ENCODE measurements around the gene ZNF669.
A peak's percentile ranks its signal among the peaks of the same experiment; 100 is the strongest.

ZNF669 gene

DNA sequence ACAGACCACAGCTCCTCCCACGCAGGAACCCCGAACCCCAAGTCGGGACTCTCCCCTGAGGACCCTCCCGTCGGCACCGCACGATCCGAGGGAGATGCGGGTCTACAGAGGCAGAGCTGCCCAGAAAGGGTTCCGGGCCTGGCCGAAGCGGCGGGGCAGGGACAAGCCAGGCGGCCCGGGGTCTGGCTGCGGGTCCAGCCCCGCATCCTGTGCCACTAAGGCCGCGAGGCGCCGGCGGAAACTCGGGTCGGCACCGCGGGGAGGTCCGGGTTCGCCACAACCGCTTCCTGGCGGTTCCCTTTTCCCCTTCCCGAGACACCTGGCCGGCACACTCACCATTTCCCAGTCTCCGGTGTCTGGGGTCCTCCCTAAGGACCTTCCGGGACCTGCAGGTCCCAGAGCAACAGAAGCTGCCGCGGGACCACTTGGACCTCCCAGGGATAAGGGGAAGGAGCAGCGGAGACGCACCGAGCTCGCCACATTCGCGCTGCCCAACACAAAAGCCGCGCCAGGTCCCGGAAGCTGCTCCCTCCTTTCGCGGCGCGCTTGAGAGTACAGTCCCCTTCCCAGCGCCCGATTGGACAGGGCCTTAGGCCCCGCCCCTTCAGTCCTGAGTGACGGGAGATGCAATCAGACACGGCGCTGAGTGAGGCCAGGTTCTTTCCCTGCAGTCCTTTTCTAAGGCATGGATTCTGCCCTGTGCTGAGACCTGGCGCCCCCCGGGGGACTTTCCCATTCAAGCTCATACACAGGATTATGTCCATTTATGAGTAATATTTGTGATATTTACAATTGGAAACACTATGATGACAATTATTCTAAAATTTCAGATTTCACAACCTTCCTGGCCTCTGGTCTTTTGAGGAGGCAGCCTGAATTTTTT lies 25.7 kb downstream of the ZNF669 start, which contains the start of gene ZNF670:
TSS of gene ZNF670 (minus strand) at position 554 of the 883 bp plus-strand sequence. CDS start at position 339, 215 bp downstream.
- Histone ChIP-seq H3K4me3 (replicated peaks; ENCODE audit: insufficient read depth, low read length) (peak within 1 kb of the TSS; percentile 88), H3K27me3 (ENCODE audit: insufficient read depth, poor library complexity, severe bottlenecking) (no peaks in the 10 kb centered on the region), H3K27ac (replicated peaks) (peak within 1 kb of the TSS; percentile 84)
- TF ChIP-seq, protein P1, sequence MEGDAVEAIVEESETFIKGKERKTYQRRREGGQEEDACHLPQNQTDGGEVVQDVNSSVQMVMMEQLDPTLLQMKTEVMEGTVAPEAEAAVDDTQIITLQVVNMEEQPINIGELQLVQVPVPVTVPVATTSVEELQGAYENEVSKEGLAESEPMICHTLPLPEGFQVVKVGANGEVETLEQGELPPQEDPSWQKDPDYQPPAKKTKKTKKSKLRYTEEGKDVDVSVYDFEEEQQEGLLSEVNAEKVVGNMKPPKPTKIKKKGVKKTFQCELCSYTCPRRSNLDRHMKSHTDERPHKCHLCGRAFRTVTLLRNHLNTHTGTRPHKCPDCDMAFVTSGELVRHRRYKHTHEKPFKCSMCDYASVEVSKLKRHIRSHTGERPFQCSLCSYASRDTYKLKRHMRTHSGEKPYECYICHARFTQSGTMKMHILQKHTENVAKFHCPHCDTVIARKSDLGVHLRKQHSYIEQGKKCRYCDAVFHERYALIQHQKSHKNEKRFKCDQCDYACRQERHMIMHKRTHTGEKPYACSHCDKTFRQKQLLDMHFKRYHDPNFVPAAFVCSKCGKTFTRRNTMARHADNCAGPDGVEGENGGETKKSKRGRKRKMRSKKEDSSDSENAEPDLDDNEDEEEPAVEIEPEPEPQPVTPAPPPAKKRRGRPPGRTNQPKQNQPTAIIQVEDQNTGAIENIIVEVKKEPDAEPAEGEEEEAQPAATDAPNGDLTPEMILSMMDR (IDR thresholded peaks at IDR 0.05; ENCODE audit: insufficient read depth, low read length): no peak
- TF ChIP-seq SPI1 (IDR thresholded peaks at IDR 0.05; ENCODE audit: borderline replicate concordance, low read depth) (peak; percentile 44; the same call in 1 of the 2 replicates), POLR2AphosphoS5 (IDR thresholded peaks at IDR 0.05; ENCODE audit: low read depth) (peak; percentile 77), GABPA (IDR thresholded peaks at IDR 0.05; ENCODE audit: low read depth) (peak; percentile 75)
- TF ChIP-seq, protein P2, sequence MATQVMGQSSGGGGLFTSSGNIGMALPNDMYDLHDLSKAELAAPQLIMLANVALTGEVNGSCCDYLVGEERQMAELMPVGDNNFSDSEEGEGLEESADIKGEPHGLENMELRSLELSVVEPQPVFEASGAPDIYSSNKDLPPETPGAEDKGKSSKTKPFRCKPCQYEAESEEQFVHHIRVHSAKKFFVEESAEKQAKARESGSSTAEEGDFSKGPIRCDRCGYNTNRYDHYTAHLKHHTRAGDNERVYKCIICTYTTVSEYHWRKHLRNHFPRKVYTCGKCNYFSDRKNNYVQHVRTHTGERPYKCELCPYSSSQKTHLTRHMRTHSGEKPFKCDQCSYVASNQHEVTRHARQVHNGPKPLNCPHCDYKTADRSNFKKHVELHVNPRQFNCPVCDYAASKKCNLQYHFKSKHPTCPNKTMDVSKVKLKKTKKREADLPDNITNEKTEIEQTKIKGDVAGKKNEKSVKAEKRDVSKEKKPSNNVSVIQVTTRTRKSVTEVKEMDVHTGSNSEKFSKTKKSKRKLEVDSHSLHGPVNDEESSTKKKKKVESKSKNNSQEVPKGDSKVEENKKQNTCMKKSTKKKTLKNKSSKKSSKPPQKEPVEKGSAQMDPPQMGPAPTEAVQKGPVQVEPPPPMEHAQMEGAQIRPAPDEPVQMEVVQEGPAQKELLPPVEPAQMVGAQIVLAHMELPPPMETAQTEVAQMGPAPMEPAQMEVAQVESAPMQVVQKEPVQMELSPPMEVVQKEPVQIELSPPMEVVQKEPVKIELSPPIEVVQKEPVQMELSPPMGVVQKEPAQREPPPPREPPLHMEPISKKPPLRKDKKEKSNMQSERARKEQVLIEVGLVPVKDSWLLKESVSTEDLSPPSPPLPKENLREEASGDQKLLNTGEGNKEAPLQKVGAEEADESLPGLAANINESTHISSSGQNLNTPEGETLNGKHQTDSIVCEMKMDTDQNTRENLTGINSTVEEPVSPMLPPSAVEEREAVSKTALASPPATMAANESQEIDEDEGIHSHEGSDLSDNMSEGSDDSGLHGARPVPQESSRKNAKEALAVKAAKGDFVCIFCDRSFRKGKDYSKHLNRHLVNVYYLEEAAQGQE (IDR thresholded peaks at IDR 0.05; ENCODE audit: insufficient replicate concordance, low read depth): peak; percentile 15
- peak; percentile 89 to 97 for DNase-seq (ENCODE audit: low read depth in 1 of 2, low spot score in 1 of 2)

DNA sequence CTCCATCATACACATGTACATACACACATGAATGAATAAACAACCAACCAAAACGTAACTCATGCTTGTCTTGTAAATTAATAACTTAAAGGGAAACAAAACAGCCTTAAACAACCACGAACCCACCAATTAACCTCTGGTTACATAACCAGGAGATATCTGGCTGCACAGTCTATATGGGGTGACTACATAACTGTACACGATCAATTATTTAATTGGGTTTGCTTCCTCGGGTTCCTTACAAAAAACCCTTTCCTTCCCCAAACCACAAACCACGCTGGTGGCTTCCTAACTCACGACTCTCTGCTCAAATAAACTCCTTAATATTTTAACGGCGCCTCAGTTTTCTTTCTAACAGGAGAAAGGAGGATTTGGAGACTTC lies 26.3 kb downstream of the ZNF669 start:
- TF ChIP-seq, protein P2 (IDR thresholded peaks at IDR 0.05; ENCODE audit: insufficient replicate concordance, low read depth): no peak
- TF ChIP-seq, protein P1 (IDR thresholded peaks at IDR 0.05; ENCODE audit: insufficient read depth, low read length): no peak
- TF ChIP-seq GABPA (IDR thresholded peaks at IDR 0.05; ENCODE audit: low read depth): no peak
- no peak for TF ChIP-seq POLR2AphosphoS5 (IDR thresholded peaks at IDR 0.05; ENCODE audit: low read depth)
- TF ChIP-seq SPI1 (IDR thresholded peaks at IDR 0.05; ENCODE audit: borderline replicate concordance, low read depth): no peak
- DNase-seq (ENCODE audit: low read depth in 1 of 2, low spot score in 1 of 2): no peak
- peak overlapping the region; percentile 84 for H3K27ac ChIP-seq (replicated peaks)

DNA sequence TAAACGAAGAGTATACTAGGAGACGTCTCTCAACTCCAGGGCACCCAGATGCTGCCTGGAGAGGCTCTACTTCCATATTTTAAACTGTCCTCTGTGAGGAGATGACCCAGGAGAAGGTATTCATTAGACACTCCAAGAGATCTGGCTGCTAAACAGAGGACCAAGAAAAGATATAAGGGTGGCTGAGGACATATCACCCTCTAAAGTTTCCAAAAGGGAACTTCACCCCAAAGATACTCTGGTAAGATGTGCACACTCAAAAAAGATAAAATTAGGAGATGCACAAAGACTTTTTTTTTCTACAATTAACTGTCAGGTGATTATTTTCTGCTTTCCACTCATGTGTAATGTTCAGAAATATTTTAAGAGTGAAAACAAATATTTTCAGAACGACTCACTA lies 26.9 kb downstream of the ZNF669 start:
- H3K27me3 ChIP-seq (ENCODE audit: insufficient read depth, poor library complexity, severe bottlenecking): no peaks in the 10 kb centered on the region
- no peak for DNase-seq (ENCODE audit: low read depth in 1 of 2, low spot score in 1 of 2)
- TF ChIP-seq POLR2AphosphoS5 (IDR thresholded peaks at IDR 0.05; ENCODE audit: low read depth) (no peak), SPI1 (IDR thresholded peaks at IDR 0.05; ENCODE audit: borderline replicate concordance, low read depth) (no peak), GABPA (IDR thresholded peaks at IDR 0.05; ENCODE audit: low read depth) (no peak)
- TF ChIP-seq, protein P2 (IDR thresholded peaks at IDR 0.05; ENCODE audit: insufficient replicate concordance, low read depth): no peak
- TF ChIP-seq, protein P1 (IDR thresholded peaks at IDR 0.05; ENCODE audit: insufficient read depth, low read length): no peak
- H3K4me3 ChIP-seq (replicated peaks; ENCODE audit: insufficient read depth, low read length): no peak overlapping the region
- H3K27ac ChIP-seq (replicated peaks): no peak overlapping the region

More for the DNA sequence above, 26.3 kb downstream of the ZNF669 start:
- H3K4me3 ChIP-seq (replicated peaks; ENCODE audit: insufficient read depth, low read length): peak overlapping the region; percentile 88
- no peaks in the 10 kb centered on the region for H3K27me3 ChIP-seq (ENCODE audit: insufficient read depth, poor library complexity, severe bottlenecking)

Measured in HL-60 (cell line).